ENCODE measurements around the gene DLK1.

DNA sequence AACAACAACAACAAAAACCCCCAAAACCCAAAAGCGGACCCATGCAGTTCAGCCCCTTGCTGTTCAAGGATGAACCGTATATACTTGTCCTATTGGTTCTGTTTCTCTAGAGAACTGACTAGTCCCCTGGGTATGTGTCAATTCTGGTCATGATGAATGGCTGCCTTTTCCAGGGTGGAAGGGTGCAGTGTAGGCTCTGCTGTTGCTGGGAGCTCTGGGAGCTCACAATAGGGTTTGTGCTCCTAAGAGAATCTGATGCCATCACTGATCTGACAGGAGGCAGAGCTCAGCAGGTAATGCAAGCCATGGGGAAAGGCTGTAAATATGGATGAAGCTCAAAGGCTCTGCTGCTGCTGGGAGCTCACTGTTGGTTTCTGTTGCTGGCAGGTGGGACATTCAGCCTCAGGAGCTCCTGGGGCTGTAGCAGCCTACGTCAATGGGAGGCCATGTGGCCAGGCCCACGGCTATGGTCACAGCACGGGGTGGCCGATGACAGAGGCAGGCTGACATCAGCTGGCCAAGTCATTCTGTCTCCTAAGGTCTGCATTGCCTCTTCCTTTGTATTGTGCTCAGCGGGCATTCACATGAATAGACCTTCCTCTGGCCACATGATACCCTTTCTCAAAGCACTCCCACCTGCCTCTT is 37.9 kb downstream of the DLK1 start:
- TF ChIP-seq POLR2AphosphoS5 (IDR thresholded peaks at IDR 0.05; ENCODE audit: insufficient read depth in 1 of 2, low read depth in 1 of 2), result no peak
- TF ChIP-seq, protein P1, sequence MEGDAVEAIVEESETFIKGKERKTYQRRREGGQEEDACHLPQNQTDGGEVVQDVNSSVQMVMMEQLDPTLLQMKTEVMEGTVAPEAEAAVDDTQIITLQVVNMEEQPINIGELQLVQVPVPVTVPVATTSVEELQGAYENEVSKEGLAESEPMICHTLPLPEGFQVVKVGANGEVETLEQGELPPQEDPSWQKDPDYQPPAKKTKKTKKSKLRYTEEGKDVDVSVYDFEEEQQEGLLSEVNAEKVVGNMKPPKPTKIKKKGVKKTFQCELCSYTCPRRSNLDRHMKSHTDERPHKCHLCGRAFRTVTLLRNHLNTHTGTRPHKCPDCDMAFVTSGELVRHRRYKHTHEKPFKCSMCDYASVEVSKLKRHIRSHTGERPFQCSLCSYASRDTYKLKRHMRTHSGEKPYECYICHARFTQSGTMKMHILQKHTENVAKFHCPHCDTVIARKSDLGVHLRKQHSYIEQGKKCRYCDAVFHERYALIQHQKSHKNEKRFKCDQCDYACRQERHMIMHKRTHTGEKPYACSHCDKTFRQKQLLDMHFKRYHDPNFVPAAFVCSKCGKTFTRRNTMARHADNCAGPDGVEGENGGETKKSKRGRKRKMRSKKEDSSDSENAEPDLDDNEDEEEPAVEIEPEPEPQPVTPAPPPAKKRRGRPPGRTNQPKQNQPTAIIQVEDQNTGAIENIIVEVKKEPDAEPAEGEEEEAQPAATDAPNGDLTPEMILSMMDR (IDR thresholded peaks at IDR 0.05), result no peak

Measured in vagina (tissue), 2 donors.